T-helper 1 cell (primary cell): ENCODE measurements around the gene DIRAS1.

Experiments used
- DNase-seq, 5 donors: peaks; one replicate each; pipeline ENCODE4 v3.0.0-alpha.2; 2012 to 2020

Gene DIRAS1

GRCh38 chr19:2754659-2755447, 33.7 kb upstream of the DIRAS1 start:
- no peak for DNase-seq

GRCh38 chr19:2751438-2751830, 30.3 kb upstream of the DIRAS1 start:
- no peak for DNase-seq

- DNase-seq: no peak
These were observed 29.8 kb upstream of the DIRAS1 start for GRCh38 chr19:2750808-2751437.

- DNase-seq: no peak
These were observed 26.2 kb upstream of the DIRAS1 start for GRCh38 chr19:2747349-2747748.

GRCh38 chr19:2744113-2744512, 22.9 kb upstream of the DIRAS1 start:
- no peak for DNase-seq

- no peak for DNase-seq
These were observed 21.9 kb upstream of the DIRAS1 start for GRCh38 chr19:2743099-2743498.

GRCh38 chr19:2740314-2740656, 19.1 kb upstream of the DIRAS1 start:
- no peak for DNase-seq

- DNase-seq: peak; percentile 96 to 98 (median 97)
These were observed 18.6 kb upstream of the DIRAS1 start, which contains the start of gene SLC39A3 for GRCh38 chr19:2739602-2740313. Gene SLC39A3 (minus strand): TSS chr19:2740017. CDS start chr19:2737257, 2,760 bp downstream.

GRCh38 chr19:2736550-2737190, 15.5 kb upstream of the DIRAS1 start:
- DNase-seq: no peak

- no peak for DNase-seq
These were observed 14.2 kb upstream of the DIRAS1 start for GRCh38 chr19:2735374-2735773.

- no peak for DNase-seq
These were observed 13.6 kb upstream of the DIRAS1 start for GRCh38 chr19:2734589-2735288.

- DNase-seq: no peak
These were observed 12.9 kb upstream of the DIRAS1 start for GRCh38 chr19:2733930-2734588.

GRCh38 chr19:2732883-2733282, 11.7 kb upstream of the DIRAS1 start:
- DNase-seq: no peak

GRCh38 chr19:2732157-2732725, 11.1 kb upstream of the DIRAS1 start:
- no peak for DNase-seq

GRCh38 chr19:2731181-2731995, 10.2 kb upstream of the DIRAS1 start:
- DNase-seq: no peak

GRCh38 chr19:2729943-2730818, 9.0 kb upstream of the DIRAS1 start:
- no peak for DNase-seq

- no peak for DNase-seq
These were observed 7.7 kb upstream of the DIRAS1 start for GRCh38 chr19:2728783-2729387.

GRCh38 chr19:2727640-2727944, 6.4 kb upstream of the DIRAS1 start:
- DNase-seq: no peak

- DNase-seq: no peak
These were observed 5.9 kb upstream of the DIRAS1 start for GRCh38 chr19:2726904-2727639.
